ENCODE data around the gene PDCD4.

DNA sequence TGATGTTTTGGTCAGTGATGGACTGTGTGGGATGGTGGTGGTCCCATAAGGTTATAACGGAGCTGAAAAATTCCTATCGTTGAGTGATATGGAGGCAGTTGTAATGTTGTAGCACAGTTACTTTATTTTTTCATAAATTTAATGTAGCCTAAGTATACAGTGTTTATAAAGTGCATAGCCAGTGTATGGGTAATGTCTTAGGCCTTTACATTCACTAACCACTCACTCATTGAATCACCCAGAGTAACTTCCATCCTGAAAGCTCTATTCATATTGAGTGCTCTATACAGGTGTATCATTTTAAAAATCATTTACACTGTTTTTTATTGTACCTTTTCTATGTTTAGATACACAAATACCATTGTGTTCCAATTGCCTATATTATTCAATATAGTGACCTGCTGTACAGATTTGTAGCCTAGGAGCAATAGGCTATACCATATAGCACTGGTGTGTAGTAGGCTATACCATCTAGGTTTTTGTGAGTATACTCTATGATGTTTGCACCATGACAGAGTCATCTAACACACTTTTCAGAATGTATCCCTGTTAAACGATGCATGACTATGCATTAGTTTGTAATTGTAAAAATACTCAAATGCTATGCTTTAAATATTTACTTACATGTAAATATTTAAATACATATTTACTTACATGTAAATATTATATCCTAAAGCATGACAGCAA, 21.0 kb downstream of the PDCD4 start:
- TF ChIP-seq TAF1 (IDR thresholded peaks at IDR 0.05; ENCODE audit: borderline replicate concordance, low read depth, low read length) (no peak), POLR2AphosphoS5 (IDR thresholded peaks at IDR 0.05; ENCODE audit: low read depth, low read length) (no peak)
- TF ChIP-seq, protein P1, sequence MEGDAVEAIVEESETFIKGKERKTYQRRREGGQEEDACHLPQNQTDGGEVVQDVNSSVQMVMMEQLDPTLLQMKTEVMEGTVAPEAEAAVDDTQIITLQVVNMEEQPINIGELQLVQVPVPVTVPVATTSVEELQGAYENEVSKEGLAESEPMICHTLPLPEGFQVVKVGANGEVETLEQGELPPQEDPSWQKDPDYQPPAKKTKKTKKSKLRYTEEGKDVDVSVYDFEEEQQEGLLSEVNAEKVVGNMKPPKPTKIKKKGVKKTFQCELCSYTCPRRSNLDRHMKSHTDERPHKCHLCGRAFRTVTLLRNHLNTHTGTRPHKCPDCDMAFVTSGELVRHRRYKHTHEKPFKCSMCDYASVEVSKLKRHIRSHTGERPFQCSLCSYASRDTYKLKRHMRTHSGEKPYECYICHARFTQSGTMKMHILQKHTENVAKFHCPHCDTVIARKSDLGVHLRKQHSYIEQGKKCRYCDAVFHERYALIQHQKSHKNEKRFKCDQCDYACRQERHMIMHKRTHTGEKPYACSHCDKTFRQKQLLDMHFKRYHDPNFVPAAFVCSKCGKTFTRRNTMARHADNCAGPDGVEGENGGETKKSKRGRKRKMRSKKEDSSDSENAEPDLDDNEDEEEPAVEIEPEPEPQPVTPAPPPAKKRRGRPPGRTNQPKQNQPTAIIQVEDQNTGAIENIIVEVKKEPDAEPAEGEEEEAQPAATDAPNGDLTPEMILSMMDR (IDR thresholded peaks at IDR 0.05) = no peak
- TF ChIP-seq, protein P2, sequence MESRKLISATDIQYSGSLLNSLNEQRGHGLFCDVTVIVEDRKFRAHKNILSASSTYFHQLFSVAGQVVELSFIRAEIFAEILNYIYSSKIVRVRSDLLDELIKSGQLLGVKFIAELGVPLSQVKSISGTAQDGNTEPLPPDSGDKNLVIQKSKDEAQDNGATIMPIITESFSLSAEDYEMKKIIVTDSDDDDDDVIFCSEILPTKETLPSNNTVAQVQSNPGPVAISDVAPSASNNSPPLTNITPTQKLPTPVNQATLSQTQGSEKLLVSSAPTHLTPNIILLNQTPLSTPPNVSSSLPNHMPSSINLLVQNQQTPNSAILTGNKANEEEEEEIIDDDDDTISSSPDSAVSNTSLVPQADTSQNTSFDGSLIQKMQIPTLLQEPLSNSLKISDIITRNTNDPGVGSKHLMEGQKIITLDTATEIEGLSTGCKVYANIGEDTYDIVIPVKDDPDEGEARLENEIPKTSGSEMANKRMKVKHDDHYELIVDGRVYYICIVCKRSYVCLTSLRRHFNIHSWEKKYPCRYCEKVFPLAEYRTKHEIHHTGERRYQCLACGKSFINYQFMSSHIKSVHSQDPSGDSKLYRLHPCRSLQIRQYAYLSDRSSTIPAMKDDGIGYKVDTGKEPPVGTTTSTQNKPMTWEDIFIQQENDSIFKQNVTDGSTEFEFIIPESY (IDR thresholded peaks at IDR 0.05; ENCODE audit: borderline replicate concordance, low read depth) = no peak

Measured in SK-N-SH (cell line).